GM23338 (cell line): ENCODE measurements around the gene EFTUD2.

Experiments used
- CTCF ChIP-seq, 2 experiments: fragments of 200-600 bp in 1 of 2; sonication (generic) in 1 of 2; conservative IDR thresholded peaks; 2 replicates each; pipeline versions ENCODE4 v1.5.1 to v1.6.1; 2016 to 2017; ENCODE audit warnings: antibody characterized with exemption in 2 of 2, low read depth in 2 of 2, mild to moderate bottlenecking in 2 of 2, moderate library complexity in 1 of 2
- EZH2 ChIP-seq: fragments of 200-600 bp; sonication (generic); IDR thresholded peaks from one replicate; pipeline ENCODE4 v1.8.0; 2017; ENCODE audit warnings: antibody characterized with exemption, mild to moderate bottlenecking, low read depth; ENCODE audit not compliant: unreplicated experiment
- EZH2phosphoT487 ChIP-seq: fragments of 200-600 bp; sonication (generic); IDR thresholded peaks from one replicate; pipeline ENCODE4 v1.8.1; 2018; ENCODE audit warnings: antibody characterized with exemption; ENCODE audit not compliant: unreplicated experiment
- JUNB ChIP-seq: IDR thresholded peaks from one replicate; pipeline ENCODE4 v1.6.1; 2016; ENCODE audit warnings: antibody characterized with exemption; ENCODE audit not compliant: unreplicated experiment
- POLR2AphosphoS5 ChIP-seq: IDR thresholded peaks from 2 replicates; pipeline ENCODE4 v1.6.1; 2016; ENCODE audit warnings: antibody characterized with exemption, low read depth
- REST ChIP-seq: IDR thresholded peaks from one replicate; pipeline ENCODE4 v1.6.1; 2018; ENCODE audit warnings: antibody characterized with exemption; ENCODE audit not compliant: unreplicated experiment
- STAT1 ChIP-seq: IDR thresholded peaks from one replicate; pipeline ENCODE4 v1.6.1; 2016; ENCODE audit warnings: antibody characterized with exemption; ENCODE audit not compliant: unreplicated experiment
- ZNF114 ChIP-seq: fragments of 250-450 bp; sonication (Bioruptor Pico); IDR thresholded peaks from 2 replicates; pipeline ENCODE4 v1.5.0; 2020; ENCODE audit warnings: mild to moderate bottlenecking, moderate library complexity
- ZNF331 ChIP-seq: fragments of 250-450 bp; sonication (Bioruptor Pico); IDR thresholded peaks from 2 replicates; pipeline ENCODE4 v1.5.0; 2020; ENCODE audit warnings: low read depth, mild to moderate bottlenecking, moderate library complexity

- no peak for TF ChIP-seq EZH2
- no peak for TF ChIP-seq CTCF (conservative IDR thresholded peaks at IDR 0.05; ENCODE audit: low read depth in 2 of 2)
- TF ChIP-seq STAT1, result no peak
- TF ChIP-seq REST, result no peak
- no peak for TF ChIP-seq EZH2phosphoT487
- no peak for TF ChIP-seq POLR2AphosphoS5
- no peak for TF ChIP-seq JUNB
- TF ChIP-seq ZNF114 (CRISPR knock-in tag), result no peak
- no peak for TF ChIP-seq ZNF331 (CRISPR knock-in tag)
Measured at GRCh38 chr17:44901411-44901921, 2.2 kb upstream of the EFTUD2 start.
